WI38 (cell line): ENCODE measurements around the gene CFAP20.

ENCODE experiments used
- H3K4me3 ChIP-seq: 2 replicates; pipeline ENCODE4 v1.5.1; 2011; ENCODE audit warnings: low read depth, mild to moderate bottlenecking, control low read depth, low read length
- CTCF ChIP-seq: IDR thresholded peaks from 2 replicates; pipeline ENCODE4 v1.5.1; 2012; ENCODE audit warnings: low read depth, mild to moderate bottlenecking, control low read depth, low read length

The CFAP20 gene

GRCh38 chr16:58138852-58139251, 9.7 kb upstream of the CFAP20 start:
- no peak for TF ChIP-seq CTCF

GRCh38 chr16:58137581-58137980, 8.4 kb upstream of the CFAP20 start:
- no peak overlapping the region for H3K4me3 ChIP-seq
- TF ChIP-seq CTCF, result no peak

More at GRCh38 chr16:58138852-58139251, 9.7 kb upstream of the CFAP20 start:
- H3K4me3 ChIP-seq, result no peak overlapping the region

GRCh38 chr16:58128711-58129096, 477 bp downstream of the CFAP20 start:
- H3K4me3 ChIP-seq, result peak overlapping the region; percentile 90
- TF ChIP-seq CTCF, result no peak

GRCh38 chr16:58128181-58128631, 975 bp downstream of the CFAP20 start:
- H3K4me3 ChIP-seq, result peak overlapping the region; percentile 90
- TF ChIP-seq CTCF, result no peak

GRCh38 chr16:58127634-58128033, 1.5 kb downstream of the CFAP20 start:
- H3K4me3 ChIP-seq, result peak overlapping the region; percentile 90
- no peak; the same call in 1 of the 2 replicates for TF ChIP-seq CTCF

GRCh38 chr16:58127033-58127556, 2.1 kb downstream of the CFAP20 start:
- peak; percentile 8; the same call in 1 of the 2 replicates for TF ChIP-seq CTCF
- H3K4me3 ChIP-seq, result peak overlapping the region; percentile 90

- TF ChIP-seq CTCF, result no peak
- H3K4me3 ChIP-seq, result peak overlapping the region; percentile 90
These were observed 2.7 kb downstream of the CFAP20 start for GRCh38 chr16:58126451-58126961.
